ENCODE measurements around the gene SH3BP1. TPM values are rescaled to one million over a fixed set of nuclear protein-coding genes. Genes with fewer than 3 reads are reported as not detected.

SH3BP1 gene
- polyA plus RNA-seq, 1 experiment, result 8.4 TPM

DNA sequence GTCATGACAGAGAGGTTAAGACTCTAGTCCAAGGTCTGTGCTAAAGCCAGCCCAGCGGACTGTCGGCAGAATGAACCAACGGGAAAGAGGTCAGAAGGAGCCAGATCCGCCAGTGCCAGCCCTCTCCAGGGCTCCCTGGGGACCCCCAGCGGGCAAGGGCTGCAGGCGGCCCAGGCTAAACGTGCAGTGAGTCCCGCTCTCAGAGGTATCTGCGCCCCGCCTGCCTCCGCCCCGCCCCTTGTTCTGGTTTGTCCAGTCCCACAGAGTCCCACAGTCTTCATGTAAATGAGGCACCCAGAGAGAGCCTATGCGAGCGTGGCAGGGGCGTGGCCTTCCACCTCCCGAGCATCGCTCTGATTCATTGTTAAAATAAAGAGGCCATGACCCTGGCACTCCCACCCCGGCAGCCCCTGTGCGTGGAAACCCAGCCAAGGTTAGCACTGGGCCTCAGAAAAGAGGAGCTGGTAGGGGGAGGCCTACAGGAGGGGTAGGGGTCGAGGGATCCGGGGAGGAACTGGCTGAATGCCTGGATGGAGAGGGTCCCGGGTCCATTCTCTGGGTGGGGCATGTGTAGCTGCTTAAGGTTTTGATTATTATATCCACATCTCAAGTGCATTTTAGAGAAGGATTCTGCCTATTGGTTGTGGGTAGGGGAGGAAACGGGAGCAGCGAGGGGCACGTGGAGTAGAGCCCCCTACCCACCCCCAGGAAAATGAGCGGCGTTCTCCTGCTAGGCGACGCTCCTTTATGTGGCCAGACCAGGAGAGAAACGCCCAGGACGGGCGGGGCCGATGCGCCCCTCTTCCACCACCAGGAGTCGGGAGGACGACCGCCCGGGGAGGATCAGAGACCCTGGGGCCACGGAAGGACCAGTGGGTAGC lies 57.4 kb downstream of the SH3BP1 start, which contains the start of gene TRIOBP:
TRIOBP (plus strand) TSS at position 392 of the 881 bp plus-strand sequence. CDS start 4,318 bp downstream, outside the sequence.
- TF ChIP-seq, protein P1, sequence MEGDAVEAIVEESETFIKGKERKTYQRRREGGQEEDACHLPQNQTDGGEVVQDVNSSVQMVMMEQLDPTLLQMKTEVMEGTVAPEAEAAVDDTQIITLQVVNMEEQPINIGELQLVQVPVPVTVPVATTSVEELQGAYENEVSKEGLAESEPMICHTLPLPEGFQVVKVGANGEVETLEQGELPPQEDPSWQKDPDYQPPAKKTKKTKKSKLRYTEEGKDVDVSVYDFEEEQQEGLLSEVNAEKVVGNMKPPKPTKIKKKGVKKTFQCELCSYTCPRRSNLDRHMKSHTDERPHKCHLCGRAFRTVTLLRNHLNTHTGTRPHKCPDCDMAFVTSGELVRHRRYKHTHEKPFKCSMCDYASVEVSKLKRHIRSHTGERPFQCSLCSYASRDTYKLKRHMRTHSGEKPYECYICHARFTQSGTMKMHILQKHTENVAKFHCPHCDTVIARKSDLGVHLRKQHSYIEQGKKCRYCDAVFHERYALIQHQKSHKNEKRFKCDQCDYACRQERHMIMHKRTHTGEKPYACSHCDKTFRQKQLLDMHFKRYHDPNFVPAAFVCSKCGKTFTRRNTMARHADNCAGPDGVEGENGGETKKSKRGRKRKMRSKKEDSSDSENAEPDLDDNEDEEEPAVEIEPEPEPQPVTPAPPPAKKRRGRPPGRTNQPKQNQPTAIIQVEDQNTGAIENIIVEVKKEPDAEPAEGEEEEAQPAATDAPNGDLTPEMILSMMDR (IDR thresholded peaks at IDR 0.05; ENCODE audit: low read depth, low read length), result peak; percentile 66
- ChIA-PET CTCF (interaction anchor here (0.5 to 1.7 kb wide), 8 partner anchors 14 to 132 kb away, joined by 3 to 22 read pairs (median 5); no protein-coding TSS in a partner anchor), POLR2A (interaction anchor here (0.6 to 1.0 kb wide), 3 partner anchors 17 to 111 kb away, joined by 3 read pairs; partner anchors contain the start of gene GCAT)
- Histone ChIP-seq H3K4me3 (ENCODE audit: low read depth, low read length) (peak within 1 kb of the TSS; percentile 48), H3K27ac (ENCODE audit: low read depth, low read length) (no peak within 1 kb of the TSS), H3K9me3 (ENCODE audit: control insufficient read depth, insufficient read depth, low read length) (no peaks in the 10 kb centered on the region), H3K27me3 (ENCODE audit: control insufficient read depth, insufficient read depth, low read length) (no peaks in the 10 kb centered on the region)
- peak; percentile 78 for DNase-seq (ENCODE audit: low read depth, low spot score)

DNA sequence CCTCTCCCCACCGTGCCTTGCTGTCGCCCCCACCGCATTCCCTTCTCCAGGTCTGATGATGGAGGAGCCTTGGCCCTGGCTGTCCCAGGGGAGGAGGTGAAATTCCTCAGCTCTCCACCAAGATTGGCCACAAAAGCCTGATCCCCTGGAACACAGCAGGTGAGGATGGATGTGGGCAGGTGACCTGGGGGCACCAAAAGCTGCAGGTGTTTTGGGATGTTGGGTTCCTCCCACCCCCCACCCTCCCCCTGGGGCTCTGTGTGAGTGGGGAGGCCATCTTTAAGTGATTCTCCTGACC lies 58.0 kb downstream of the SH3BP1 start:
- DNase-seq (ENCODE audit: low read depth, low spot score), result no peak
- no peak overlapping the region for H3K27ac ChIP-seq (ENCODE audit: low read depth, low read length)
- ChIA-PET CTCF (interaction anchor here (0.5 to 1.7 kb wide), 6 partner anchors 17 to 132 kb away, joined by 3 to 7 read pairs (median 4); no protein-coding TSS in a partner anchor), POLR2A (interaction anchor here (0.6 kb wide), 1 partner anchor 65 kb away, joined by 3 read pairs; no protein-coding TSS in a partner anchor)
- H3K9me3 ChIP-seq (ENCODE audit: control insufficient read depth, insufficient read depth, low read length), result no peaks in the 10 kb centered on the region
- H3K4me3 ChIP-seq (ENCODE audit: low read depth, low read length), result peak overlapping the region; percentile 45; the same call in 1 of the 2 replicates
- TF ChIP-seq, protein P1 (IDR thresholded peaks at IDR 0.05; ENCODE audit: low read depth, low read length), result no peak
- H3K27me3 ChIP-seq (ENCODE audit: control insufficient read depth, insufficient read depth, low read length), result no peaks in the 10 kb centered on the region

DNA sequence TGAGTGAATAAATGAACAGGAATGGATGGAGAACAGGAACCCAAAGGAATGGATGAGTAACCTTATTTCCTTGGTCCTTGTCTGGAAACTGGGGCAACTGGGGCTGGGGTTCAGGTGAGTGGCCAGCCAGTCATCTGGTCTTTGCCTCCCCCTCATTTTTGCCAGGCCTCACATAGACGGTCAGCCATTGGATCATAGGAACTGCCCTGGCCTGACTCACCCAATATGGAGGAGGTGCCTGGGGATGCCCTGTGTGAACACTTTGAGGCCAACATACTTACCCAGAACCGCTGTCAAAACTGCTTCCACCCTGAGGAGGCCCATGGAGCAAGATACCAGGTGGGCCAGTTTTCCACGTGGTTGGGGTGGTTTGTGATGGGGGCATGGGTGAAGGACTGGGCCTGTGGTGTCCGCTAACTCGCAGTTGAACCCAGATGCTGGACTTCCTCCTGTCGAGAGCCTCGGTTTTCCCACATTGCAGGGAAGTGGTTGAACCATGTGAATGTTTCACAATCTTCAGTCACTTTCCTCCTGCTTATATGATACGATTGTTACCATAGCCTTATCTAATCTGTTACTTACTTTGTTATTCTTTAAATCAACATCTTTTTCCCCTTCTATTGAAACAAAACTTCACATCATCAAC lies 61.8 kb downstream of the SH3BP1 start:
- H3K27me3 ChIP-seq (ENCODE audit: control insufficient read depth, insufficient read depth, low read length), result no peaks in the 10 kb centered on the region
- CTCF ChIA-PET, result no interaction called here
- DNase-seq (ENCODE audit: low read depth, low spot score), result no peak
- H3K9me3 ChIP-seq (ENCODE audit: control insufficient read depth, insufficient read depth, low read length), result no peaks in the 10 kb centered on the region
- POLR2A ChIA-PET, result no interaction called here
- H3K4me3 ChIP-seq (ENCODE audit: low read depth, low read length), result no peak overlapping the region
- no peak overlapping the region for H3K27ac ChIP-seq (ENCODE audit: low read depth, low read length)
- TF ChIP-seq, protein P1 (IDR thresholded peaks at IDR 0.05; ENCODE audit: low read depth, low read length), result no peak

DNA sequence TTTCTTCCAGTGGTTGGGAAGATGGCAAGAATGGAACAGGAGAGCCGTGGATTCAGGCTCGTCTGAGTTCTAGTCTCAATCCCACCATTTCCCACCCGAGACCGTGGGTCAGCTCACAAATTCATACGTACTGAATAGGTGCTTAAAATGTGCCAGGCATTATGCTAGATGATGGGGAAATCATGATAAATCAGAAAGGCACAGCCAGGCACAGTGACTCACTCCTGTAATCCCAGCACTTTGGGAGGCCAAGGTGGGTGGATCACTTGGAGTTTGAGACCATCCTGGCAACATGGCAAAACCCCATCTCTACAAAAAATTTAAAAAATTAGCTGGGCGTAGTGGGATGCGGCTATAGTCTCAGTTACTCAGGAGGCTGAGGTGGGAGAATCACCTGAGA lies 64.4 kb downstream of the SH3BP1 start:
- H3K4me3 ChIP-seq (ENCODE audit: low read depth, low read length), result no peak overlapping the region
- no peaks in the 10 kb centered on the region for H3K27me3 ChIP-seq (ENCODE audit: control insufficient read depth, insufficient read depth, low read length)
- CTCF ChIA-PET, result interaction anchor here (1.2 kb wide), 1 partner anchor 31 kb away, joined by 4 read pairs; no protein-coding TSS in a partner anchor
- no peak overlapping the region for H3K27ac ChIP-seq (ENCODE audit: low read depth, low read length)
- POLR2A ChIA-PET, result no interaction called here
- H3K9me3 ChIP-seq (ENCODE audit: control insufficient read depth, insufficient read depth, low read length), result peaks cover under 1% of the 10 kb centered on the region; the same call in 1 of the 2 replicates
- DNase-seq (ENCODE audit: low read depth, low spot score), result no peak
- TF ChIP-seq, protein P1 (IDR thresholded peaks at IDR 0.05; ENCODE audit: low read depth, low read length), result no peak
